OCI-M2 (cell line): Measurements from ENCODE around the gene CES3.

ENCODE experiments used
- DNase-seq: peaks from one replicate; lab custom pipeline; 2025; ENCODE audit not compliant: unreplicated experiment; lab: John Stamatoyannopoulos, UW

Gene CES3

GRCh38 chr16:66961065-66961744, at the start of gene CES3:
Gene CES3 (plus strand): TSS chr16:66961266. CDS start chr16:66961308, 42 bp downstream.
- DNase-seq: peak; percentile 47

DNA sequence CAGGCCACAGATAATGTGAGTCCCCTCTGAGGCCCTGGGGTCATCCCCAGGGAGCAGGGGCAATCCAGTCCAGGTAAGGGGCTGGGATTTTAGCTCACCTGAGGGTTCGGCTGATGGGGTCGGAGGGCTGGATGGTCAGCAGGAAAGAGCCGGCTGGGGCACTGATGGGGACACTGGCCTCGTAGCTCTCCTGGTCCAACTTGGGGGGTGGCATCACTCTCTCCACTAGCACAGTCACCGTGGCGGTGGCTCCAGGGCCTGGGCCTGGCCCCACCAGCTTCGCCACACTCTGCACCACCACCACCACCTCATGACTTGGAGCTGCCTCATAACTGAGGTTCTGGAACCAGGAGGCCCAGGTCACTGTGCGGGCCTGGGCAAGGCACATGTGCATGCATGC, 49.3 kb upstream of the CES3 start:
- no peak for DNase-seq

DNA sequence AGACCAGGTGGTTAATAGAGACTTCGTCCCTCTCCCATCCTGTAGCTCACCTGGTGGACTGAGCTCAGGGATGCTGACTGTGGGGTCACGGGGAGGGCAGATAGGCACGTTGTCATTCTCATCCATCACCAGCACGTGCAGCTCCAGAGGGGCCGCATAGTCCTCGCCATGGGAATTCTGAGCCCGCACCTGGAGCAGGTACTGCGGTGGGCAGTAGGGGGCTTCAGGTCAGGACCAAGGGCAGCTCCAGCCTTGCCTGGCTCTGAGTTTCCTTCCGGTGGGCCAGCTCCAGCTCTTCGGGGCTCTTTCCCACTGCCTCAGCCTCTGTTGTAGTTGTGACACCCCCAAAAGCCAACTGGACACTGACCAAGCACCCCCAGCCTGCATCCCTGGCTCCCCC, 48.0 kb upstream of the CES3 start:
- no peak for DNase-seq

DNA sequence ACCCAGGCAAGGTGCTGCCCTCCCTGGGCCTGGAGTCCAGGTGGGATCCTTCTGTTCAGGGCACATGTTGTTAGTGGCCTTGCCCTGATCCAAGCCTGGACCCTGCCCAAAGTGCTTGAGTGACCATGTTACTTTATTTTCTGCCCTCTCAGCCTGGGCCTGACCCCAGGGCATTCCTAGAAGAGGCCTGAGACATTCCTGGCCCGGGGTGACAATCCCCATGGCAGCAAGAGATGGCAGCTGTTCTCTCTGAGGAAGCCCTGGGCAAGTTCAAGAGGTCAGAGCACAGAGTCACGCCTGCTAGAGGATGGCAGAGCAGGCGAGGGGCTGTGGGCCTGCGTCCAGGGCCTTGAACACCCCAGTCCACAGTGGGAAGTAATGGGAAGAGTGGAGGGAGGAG, 47.4 kb upstream of the CES3 start:
- DNase-seq: no peak

DNA sequence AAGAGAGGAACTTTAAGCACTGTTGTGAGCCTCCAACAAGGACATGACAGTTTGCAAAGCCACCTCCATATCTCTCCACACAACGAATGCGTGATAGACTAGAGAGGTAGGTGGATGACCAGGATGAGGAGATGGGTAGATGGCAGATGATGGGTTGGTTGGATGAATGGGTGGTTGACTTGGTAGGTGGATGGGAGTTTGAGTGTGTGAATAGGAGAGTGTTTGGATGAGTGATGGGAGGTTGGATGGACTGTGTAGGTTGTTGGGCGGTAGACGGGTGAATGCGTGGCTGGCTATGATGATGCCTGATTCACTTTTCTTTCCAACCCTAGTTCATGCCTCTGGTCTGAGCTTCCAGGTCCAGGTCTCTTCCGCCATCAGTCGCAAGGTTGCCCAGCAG, 46.5 kb upstream of the CES3 start:
- DNase-seq: no peak

GRCh38 chr16:66915041-66915440, 46.0 kb upstream of the CES3 start:
- DNase-seq: no peak

GRCh38 chr16:66916518-66916917, 44.5 kb upstream of the CES3 start:
- DNase-seq: no peak

DNA sequence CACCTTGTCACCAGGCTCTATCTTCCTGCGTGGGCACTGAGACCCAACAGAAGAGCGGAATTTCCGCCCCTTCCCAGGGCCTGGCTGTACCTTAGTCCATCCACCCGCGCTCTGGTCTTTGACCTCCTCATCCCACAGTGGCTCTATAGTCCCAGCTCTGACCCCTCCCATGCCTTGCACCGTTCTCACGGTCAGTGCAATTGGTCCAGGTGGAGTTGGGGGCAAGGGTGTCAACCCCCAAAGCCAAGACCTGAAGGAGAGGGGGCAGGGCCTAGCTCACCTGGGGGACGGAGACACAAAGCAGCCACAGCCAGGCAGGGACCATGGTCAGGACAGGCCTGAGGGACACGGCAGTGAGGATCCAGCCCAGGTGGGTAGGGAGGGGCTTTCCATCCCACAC, 43.3 kb upstream of the CES3 start:
- DNase-seq: no peak

- DNase-seq: no peak
Measured at GRCh38 chr16:66918355-66918754, 42.7 kb upstream of the CES3 start.

DNA sequence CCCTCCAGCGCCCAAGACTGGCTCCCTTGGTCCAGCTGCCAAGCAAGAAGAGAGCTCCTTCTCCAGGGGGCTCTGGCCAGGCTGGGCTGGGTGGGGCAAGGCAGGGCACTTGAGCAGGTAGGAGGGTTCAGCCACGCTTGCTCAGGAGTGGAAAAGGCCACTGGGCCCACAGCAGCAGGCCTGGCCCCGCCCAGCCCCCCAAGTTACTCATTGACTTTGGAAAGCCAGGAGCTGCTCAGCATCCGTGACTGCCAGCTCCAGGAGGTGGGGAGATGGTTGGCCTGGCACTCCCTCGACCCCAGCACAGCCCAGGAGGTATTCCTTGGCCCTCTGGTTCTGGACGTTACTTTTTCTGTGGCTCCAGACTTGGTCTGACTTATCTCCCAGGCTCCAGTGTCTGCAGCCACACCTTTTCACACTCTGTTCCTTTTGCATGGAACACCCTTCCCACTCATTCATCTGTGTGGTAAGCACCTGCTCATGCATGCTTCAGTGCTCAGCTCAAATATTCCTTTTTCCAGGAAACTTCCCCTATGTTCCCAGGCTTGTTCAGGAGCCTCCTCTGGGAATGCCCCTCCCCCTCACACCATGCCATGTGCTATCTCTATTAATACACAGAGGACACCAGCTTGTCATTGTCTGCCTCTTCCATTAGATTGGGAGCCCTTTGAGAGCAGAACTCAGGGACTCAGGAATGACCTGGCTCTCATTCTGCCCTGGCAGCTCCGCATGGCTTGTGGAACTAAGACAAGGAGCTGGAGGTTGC, 42.1 kb upstream of the CES3 start, which contains the start of gene CDH16:
CDH16 (minus strand) TSS at position 83 of the 766 bp plus-strand sequence. CDS start 820 bp downstream, outside the sequence.
- DNase-seq: no peak

DNA sequence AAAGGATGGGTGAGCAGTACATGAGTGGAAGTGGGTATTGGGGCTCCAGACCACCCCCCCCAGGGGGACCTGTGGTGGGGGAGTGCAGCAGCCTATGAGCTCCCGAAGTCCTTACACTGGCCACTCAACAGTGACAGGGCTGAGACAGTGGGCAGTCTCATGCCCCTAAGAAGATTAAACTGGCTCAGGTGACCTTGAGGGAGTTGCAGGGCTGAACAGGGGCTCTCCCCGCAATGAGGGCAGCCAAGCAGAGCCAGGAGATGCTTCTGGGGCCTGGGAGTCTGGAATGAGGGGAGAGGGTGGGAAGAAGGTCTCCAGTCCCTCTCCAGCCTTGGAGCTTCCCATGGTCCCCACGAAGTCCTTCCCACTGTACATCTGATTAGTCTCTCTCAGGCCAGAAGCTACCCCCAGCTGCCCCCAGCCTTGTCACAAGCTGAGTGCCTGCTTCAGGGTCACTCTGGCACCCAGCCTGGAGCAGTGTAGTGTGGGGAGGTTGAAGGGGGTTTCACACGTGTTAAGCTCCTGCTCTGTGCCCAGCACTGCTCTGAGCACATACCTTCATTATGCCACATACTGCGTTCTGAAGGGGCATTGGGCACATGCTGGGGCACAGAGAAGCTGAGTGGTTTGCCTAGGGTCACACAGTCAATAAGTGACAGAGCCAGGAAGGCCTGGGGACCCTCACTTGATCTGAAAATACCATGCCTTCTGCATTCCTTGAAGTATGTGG, 41.3 kb upstream of the CES3 start:
- DNase-seq: no peak

GRCh38 chr16:66920299-66920590, 40.8 kb upstream of the CES3 start:
- DNase-seq: no peak

- DNase-seq: no peak
Measured at GRCh38 chr16:66920924-66921680, 40.0 kb upstream of the CES3 start.

DNA sequence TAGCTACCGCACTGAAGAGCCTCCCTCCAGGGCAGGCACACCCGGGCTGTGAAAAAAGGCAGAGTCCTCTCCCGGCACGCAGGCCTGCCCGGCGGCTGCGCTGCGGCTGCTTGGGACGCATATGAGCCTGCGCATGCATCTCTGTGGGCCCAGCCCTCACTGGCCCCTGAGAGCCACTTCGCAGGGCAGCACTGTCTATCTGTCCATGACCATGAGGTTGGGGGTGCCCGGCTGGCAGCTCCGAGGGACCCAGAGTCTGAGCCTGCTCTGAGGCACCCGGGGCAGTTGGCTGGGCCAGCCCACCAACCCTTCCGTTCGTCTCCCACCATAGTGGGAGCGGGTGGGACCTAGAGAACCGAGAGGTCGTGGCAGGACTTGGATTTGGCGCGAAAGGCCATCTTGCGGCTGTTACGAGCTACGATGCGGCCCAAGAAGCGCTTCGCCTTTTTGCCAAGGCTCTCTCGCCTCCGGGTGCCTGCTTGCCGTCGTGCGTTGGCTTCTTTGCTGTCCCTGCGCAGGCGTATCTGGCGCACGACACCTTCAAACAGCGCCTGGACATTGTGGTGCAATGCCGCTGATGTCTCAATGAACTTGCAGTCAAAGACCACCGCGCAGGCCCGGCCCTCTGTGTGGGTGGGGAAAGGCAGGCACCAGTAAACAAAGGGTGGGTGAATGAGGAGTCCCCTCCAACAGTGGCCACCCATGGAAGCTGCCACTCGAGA, 39.2 kb upstream of the CES3 start:
- no peak for DNase-seq

DNA sequence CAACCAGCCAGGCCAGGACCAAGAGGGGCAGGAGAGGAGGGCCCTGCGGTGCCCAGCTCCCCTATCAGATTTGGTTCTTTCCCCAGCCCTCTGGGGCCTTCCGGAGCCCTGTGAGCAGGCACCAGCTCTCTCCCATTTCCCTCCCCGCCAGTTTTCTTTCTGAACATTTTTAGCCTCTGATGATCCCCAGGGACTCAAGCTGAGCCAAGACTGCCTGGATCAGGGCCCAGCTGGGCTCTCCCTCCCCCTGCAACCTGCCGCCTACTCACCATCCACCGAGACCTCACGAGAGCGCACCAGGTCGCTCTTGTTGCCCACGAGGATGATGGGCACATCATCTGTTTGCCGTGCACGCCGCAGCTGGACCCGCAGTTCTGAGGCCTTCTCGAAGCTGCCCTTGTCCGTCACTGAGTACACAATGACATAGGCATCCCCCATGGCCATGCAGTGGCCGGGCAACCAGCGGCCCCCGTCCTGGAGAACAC, 37.8 kb upstream of the CES3 start:
- DNase-seq: no peak

DNA sequence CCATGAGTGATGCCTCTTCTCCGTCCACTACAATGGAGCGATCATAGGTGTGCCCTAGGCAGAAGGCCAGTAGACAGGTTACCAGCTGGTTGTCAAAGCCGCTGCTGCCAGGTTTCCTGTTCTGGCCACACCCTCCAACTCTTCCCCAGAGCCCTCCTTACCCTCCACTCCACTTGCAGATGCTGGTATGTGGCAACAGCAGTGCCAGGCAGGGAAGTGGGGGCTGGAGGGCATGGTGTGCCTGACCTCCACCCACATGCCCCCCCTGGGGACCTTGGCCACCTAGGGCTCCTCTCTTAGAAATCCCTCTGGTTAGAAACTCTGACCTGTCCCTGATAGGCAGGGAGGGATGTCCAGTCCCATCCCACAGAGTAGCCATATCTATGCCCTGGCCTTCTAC, 37.2 kb upstream of the CES3 start:
- no peak for DNase-seq

DNA sequence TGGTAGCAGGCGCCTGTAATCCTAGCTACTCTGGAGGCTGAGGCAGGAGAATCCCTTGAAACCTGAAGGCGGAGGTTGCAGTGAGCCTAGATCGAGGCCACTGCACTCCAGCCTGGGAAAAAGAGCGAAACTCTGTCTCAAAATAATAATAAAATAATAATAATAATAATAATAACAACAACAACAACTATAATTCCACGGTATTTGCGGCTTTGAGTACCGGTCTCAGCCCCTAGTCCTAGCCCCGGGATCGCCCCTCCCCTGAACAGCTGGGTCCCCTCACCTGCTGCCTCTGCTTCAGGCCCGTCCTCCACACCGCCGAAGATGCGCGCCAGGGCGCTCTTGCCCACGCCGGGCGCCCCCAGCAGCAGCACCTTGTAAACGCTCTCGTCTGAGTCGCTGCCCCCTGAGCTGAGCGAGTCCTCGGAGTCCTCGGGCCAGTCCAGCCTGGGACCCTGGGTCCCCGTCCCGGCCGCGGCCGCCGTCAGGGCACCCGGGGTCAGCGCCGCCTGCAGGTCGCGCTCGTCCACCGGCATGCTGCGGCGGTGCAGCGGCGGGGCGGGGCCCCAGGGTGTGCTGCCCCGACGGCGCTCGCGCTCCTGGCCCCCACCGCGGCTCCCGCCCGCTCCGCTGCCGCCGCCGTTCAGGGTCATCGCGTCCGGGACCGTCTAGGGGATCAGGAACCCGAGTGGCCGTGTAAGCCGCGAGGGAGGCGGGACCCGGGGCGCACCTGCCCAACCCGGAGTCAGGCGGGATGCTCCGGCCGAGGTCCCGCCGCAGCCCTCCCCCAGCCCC, 36.3 kb upstream of the CES3 start:
- no peak for DNase-seq

- no peak for DNase-seq
Measured at GRCh38 chr16:66925322-66925840, 35.7 kb upstream of the CES3 start, which contains the start of gene RRAD. Gene RRAD (minus strand): TSS chr16:66925535. CDS start chr16:66925179, 356 bp downstream.

GRCh38 chr16:66926171-66926947, 34.7 kb upstream of the CES3 start:
- no peak for DNase-seq
